NB4 (cell line): ENCODE results near the gene AQP1.

Experiments
- MYC ChIP-seq: IDR thresholded peaks from 2 replicates; pipeline ENCODE4 v1.6.1; 2011; ENCODE audit warnings: low read depth, low read length
- TF ChIP-seq, protein P1 (sequence below): IDR thresholded peaks from one replicate; pipeline ENCODE4 v1.5.1; 2012; ENCODE audit warnings: low read depth, low read length

DNA sequence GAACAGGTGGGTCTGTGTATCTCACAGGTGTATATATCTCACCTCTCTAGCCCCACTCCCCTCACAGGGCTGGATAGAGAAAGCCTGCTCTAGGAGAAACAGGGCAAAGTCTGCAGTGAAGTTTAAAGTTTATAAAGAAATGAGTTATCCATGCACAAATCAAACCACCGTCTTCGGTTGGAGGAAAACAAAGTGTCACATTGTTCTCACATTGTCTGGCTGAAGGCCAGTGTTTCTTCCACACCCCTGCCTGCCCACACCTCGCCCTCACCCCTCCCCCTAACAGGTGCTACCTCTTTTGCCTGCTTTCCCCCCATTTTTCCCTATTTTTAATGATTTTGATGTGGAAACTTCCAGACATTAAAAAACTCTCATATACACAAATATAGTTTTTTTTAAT, 25.8 kb downstream of the AQP1 start:
- TF ChIP-seq, protein P1, sequence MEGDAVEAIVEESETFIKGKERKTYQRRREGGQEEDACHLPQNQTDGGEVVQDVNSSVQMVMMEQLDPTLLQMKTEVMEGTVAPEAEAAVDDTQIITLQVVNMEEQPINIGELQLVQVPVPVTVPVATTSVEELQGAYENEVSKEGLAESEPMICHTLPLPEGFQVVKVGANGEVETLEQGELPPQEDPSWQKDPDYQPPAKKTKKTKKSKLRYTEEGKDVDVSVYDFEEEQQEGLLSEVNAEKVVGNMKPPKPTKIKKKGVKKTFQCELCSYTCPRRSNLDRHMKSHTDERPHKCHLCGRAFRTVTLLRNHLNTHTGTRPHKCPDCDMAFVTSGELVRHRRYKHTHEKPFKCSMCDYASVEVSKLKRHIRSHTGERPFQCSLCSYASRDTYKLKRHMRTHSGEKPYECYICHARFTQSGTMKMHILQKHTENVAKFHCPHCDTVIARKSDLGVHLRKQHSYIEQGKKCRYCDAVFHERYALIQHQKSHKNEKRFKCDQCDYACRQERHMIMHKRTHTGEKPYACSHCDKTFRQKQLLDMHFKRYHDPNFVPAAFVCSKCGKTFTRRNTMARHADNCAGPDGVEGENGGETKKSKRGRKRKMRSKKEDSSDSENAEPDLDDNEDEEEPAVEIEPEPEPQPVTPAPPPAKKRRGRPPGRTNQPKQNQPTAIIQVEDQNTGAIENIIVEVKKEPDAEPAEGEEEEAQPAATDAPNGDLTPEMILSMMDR = no peak
- no peak for TF ChIP-seq MYC
